ENCODE measurements around the gene CCDC134.

GRCh38 chr22:41873391-41873790 lies 72.9 kb downstream of the CCDC134 start:
- TF ChIP-seq, protein P1, sequence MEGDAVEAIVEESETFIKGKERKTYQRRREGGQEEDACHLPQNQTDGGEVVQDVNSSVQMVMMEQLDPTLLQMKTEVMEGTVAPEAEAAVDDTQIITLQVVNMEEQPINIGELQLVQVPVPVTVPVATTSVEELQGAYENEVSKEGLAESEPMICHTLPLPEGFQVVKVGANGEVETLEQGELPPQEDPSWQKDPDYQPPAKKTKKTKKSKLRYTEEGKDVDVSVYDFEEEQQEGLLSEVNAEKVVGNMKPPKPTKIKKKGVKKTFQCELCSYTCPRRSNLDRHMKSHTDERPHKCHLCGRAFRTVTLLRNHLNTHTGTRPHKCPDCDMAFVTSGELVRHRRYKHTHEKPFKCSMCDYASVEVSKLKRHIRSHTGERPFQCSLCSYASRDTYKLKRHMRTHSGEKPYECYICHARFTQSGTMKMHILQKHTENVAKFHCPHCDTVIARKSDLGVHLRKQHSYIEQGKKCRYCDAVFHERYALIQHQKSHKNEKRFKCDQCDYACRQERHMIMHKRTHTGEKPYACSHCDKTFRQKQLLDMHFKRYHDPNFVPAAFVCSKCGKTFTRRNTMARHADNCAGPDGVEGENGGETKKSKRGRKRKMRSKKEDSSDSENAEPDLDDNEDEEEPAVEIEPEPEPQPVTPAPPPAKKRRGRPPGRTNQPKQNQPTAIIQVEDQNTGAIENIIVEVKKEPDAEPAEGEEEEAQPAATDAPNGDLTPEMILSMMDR (optimal IDR thresholded peaks at IDR 0.05 in 1 of 3, IDR thresholded peaks at IDR 0.05 in 1 of 3, conservative IDR thresholded peaks at IDR 0.05 in 1 of 3; ENCODE audit: extremely low read depth in 1 of 3, insufficient read depth in 2 of 3, low read length in 3 of 3): no peak
- no peak for TF ChIP-seq EZH2 (IDR thresholded peaks at IDR 0.05; ENCODE audit: low read length)

Data from keratinocyte (primary cell).